GM21786 (cell line): Measurements from ENCODE around the gene ATP1B3.
"Not testable (repeated sequence)": the region's sequence is repeated elsewhere in the genome, so short reads cannot be mapped to it uniquely, and the experiment has no call there.

ENCODE experiments used
- ATAC-seq: cut with Tn5 transposase; IDR thresholded peaks from one replicate; pipeline ENCODE4 v1.9.1; 2021; ENCODE audit not compliant: unreplicated experiment

The ATP1B3 gene

GRCh38 chr3:141860086-141860669 is 16.3 kb upstream of the ATP1B3 start:
- no peak for ATAC-seq

- no peak for ATAC-seq
Measured at GRCh38 chr3:141860766-141861513, 15.5 kb upstream of the ATP1B3 start.

GRCh38 chr3:141862279-141862816 is 14.1 kb upstream of the ATP1B3 start:
- ATAC-seq: no peak

- no peak for ATAC-seq
Measured at GRCh38 chr3:141863491-141863890, 13.0 kb upstream of the ATP1B3 start.

- no peak for ATAC-seq
Measured at GRCh38 chr3:141864281-141864970, 12.0 kb upstream of the ATP1B3 start.

- ATAC-seq: no peak
Measured at GRCh38 chr3:141865101-141865500, 11.3 kb upstream of the ATP1B3 start.

GRCh38 chr3:141870091-141870687 is 6.3 kb upstream of the ATP1B3 start:
- no peak for ATAC-seq

GRCh38 chr3:141875374-141875892 is 1.0 kb upstream of the ATP1B3 start:
- peak; percentile 60 for ATAC-seq

GRCh38 chr3:141875893-141876380 is 506 bp upstream of the ATP1B3 start:
- ATAC-seq: peak; percentile 36

GRCh38 chr3:141876891-141877621 is 613 bp downstream of the ATP1B3 start:
- peak; percentile 11 for ATAC-seq

GRCh38 chr3:141877911-141878310 is 1.5 kb downstream of the ATP1B3 start:
- ATAC-seq: no peak

GRCh38 chr3:141878326-141878725 is 1.9 kb downstream of the ATP1B3 start:
- ATAC-seq: no peak

GRCh38 chr3:141878817-141879216 is 2.4 kb downstream of the ATP1B3 start:
- ATAC-seq: no peak

- no peak for ATAC-seq
Measured at GRCh38 chr3:141881702-141882101, 5.3 kb downstream of the ATP1B3 start.

- no peak for ATAC-seq
Measured at GRCh38 chr3:141887051-141887450, 10.6 kb downstream of the ATP1B3 start.

GRCh38 chr3:141888548-141888947 is 12.1 kb downstream of the ATP1B3 start:
- ATAC-seq: not testable (repeated sequence)

- no peak for ATAC-seq
Measured at GRCh38 chr3:141894524-141895176, 18.2 kb downstream of the ATP1B3 start.

- no peak for ATAC-seq
Measured at GRCh38 chr3:141895731-141896130, 19.3 kb downstream of the ATP1B3 start.

GRCh38 chr3:141898908-141899307 is 22.5 kb downstream of the ATP1B3 start:
- ATAC-seq: no peak

GRCh38 chr3:141900343-141900742 is 23.9 kb downstream of the ATP1B3 start:
- no peak for ATAC-seq
